ENCODE data around the gene SNRPE.
"Not testable (repeated sequence)": the region's sequence is repeated elsewhere in the genome, so short reads cannot be mapped to it uniquely, and the experiment has no call there.

The SNRPE gene

DNA sequence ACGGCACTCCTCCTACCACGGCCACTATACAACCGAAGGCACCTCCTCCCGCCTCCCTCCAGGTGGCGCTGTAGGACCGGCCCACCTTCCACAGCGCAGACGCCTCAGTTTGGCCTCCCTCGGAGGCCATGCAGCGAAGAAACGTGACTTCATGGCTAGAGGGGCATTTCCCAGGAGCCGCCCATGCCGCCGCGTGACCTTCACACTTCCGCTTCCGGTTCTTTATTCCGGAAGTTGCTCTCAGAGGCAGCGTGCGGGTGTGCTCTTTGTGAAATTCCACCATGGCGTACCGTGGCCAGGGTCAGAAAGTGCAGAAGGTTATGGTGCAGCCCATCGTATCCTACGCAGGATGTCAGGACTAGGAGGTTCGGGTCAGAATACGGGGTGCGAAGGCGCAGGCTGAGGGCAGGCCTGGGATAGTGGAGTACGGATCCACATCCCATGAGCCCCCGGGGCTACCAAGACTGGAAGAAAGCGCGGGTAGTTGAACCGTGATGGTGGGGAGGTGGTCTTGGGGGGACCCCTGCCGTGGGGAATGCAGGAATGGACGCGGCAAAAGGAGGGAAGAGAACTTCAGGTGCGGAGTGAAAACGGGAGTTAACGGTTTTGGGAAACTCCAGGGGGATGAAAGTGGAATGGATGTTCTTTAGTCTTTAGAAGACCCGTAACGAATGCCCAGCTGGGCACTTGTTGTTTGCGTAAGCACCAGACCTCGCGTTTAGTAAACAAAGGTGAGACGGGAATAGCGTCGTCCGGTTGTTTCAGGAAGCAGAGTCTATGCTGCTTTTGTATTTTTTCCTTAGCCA, at the start of gene SNRPE:
Gene SNRPE, plus strand, starts transcription at position 221 of the 806 bp plus-strand sequence. Its CDS starts 61 bp downstream, at position 282.
- DNase-seq = peak; percentile 97

DNA sequence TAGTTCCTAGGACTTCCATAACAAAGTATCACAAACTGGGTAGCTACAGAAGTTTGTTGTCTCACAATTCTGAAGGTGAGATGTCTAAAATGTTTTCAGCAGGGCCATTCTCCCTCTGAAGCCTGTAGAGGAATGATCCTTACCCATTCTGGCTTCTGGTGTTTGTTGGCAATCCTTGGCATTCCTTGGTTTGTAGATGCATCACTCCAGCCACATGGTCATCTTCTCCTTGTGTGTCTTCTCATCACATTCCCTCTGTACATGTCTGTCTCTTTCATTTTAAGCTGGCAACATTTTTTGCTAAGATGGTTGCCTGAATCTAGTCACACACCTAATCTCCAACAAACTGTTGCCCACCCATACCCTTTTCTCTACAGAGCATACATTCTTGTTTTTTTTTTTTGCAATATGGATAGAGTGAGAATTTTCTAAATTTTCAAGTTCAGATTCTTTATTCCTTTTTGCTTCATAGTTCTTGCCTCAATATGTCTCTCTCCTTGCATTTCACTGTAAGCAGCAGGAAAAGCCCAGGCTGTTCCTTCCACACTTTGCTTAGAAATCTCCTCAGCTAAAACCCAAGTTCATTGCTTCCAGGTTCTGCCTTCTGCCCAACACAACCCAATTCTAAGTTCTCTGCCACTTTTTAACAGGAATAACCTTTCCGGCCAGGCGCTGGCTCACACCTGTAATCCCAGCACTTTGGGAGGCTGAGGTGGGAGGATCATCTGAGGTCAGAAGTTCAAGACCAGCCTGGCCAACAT, 47.6 kb upstream of the SNRPE start:
- no peak for DNase-seq

DNA sequence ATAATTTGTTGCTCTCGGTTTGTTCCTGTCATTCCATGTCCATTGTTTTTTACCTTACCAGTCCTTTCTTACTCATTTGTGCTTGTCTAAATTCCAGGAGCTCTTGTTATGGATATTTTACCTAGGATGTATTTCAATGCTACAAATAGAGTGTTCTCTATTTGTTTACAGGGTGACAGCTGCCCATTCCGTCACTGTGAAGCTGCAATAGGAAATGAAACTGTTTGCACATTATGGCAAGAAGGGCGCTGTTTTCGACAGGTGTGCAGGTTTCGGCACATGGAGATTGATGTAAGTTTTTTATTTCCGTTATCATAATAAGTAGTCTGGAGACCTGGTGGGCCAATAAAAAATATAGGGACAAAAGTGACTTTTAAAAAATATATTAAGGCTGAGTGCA, 43.0 kb upstream of the SNRPE start:
- DNase-seq = no peak

DNA sequence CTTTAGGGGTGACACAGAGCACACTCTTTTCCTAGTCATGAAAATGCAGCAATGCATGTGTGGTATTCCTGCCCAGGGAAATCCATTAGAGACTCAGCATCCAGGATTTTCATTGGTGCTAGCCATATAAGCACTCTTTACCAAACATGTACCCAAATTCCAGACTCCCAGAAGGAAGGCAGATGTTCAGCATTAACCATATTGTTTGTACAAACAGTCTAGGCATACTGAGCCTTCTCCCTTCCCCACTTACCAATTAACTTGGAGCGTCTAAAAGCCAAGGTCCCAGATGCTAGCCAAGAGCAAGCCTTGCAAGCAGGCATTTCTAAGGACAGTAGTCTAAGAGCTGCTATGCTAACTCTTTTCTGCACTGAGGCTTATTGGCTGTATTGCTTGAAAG, 38.1 kb upstream of the SNRPE start:
- no peak for DNase-seq

DNA sequence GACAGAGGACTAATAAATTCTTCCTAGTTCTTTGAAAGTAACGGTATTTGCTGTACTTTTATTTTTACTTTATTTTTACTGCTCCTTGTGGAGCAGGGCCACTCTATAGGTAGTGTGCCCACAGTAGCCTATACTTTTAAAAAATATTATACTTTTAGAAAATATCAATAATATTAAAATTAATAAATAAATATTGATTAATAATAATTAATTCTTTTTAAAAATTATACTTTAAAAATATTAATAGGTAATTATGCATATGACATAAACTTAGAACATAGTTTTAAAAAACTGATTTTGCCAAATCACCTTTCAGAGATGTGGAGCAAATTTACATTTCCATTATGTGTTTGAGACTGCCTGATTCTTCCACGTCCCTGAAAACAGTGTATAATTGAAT, 35.2 kb upstream of the SNRPE start:
- DNase-seq = no peak

DNA sequence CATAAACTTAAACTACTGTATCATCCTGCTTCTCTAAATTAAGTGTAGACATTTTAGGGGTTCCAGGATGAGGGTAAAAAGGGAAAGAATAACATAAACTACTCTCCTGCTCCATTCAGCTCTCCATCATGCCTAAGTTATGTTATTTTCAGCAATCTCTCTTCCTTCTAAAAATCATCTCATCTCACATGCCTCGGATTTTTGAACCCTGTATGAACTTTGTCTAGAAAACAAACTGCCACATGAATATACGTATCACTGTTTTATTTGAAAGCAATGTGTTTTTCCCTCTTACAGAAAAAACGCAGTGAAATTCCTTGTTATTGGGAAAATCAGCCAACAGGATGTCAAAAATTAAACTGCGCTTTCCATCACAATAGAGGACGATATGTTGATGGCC, 33.4 kb upstream of the SNRPE start:
- no peak for DNase-seq

DNA sequence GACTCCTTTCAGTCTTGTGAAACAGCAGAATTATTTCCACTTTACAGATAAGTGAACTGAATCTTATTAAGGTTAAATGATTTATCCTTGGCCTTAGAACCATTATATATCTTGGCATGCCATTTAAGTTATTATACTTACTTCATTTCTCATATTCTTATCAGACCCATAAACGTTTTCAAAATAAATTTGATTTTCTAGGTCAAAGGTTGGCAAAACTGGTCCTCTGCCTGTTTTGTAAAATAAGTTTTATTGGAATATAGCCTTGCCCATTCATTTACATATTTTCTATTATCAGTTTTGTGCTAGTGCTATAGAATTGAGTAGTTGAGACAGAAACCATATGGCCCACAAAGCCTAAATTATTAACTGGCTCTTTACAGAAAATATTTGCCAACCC, 32.9 kb upstream of the SNRPE start:
- DNase-seq = no peak

DNA sequence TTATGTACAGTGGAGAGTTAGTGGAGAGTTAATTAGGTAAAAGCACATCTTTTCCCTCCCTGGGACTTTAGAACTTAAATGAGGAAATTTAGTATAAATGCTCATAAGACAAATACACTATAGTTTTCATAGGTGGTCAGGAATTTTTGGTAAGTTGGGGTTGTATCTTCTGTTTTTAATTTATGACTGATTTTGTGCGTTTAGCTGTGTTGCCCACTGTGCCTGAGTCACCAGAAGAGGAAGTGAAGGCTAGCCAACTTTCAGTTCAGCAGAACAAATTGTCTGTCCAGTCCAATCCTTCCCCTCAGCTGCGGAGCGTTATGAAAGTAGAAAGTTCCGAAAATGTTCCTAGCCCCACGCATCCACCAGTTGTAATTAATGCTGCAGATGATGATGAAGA, 32.2 kb upstream of the SNRPE start:
- DNase-seq = not testable (repeated sequence)

DNA sequence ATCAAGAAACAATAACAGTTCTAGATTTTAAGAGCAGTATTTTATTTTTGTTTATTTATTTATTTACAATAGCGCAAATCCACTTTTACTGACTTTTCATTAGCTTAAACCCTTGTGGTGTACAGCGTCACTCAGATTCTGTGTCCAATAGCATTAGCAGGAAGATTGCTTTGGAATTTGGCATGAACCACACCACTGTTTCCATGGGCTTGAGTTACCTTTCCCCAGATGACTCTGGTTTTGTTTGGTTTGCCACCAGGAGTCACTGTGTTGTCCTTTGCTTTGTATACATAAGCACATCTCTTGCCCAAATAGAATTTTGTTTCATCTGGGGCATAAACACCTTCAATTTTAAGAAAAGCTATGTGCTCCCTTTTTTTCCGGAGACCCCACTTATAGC, 25.9 kb upstream of the SNRPE start:
- DNase-seq = no peak

DNA sequence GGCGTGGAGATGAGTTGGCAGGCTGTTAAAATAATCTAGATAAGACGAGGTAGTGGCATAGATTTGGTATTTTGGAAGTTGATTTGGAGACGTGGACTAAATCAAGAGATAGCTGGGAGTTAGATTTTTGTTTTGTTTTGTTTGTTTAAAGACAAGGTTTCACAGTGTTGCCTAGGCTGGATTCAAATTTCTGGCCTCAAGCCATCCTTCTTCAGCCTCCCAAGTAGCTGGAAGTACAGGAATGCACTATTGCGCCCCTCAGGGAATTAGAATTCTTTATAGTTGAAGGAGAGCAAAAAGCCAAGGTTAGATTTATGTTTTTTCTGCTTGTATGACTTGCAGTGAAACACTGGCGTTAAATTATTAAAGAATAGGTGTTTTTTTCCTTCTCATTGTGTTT, 22.3 kb upstream of the SNRPE start:
- DNase-seq = peak; percentile 22

DNA sequence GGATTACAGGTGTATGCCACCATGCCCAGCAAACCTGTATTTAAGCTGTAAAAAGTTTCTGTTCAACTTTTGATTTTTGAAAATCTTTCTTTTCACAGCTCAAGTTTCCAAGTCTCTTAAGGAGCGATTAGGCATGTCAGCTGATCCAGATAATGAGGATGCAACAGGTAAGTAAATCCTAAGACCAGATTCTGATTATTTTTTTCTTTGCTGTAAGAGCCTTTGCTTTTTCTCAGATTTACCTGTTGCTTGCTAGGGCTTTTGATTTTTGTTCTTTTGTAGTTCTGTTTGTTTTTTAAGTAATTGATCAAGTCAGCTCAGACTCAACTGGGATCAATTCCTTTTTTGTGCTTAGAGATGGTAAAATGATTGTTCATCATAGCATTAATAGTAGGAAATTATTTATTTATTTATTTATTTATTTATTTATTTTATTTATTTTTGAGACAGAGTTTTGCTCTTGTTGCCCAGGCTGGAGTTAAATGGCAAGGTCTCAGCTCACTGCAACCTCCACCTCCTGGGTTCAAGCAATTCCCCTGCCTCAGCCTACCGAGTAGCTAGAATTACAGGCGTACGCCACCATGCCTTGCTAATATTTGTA, 21.1 kb upstream of the SNRPE start:
- DNase-seq = no peak

DNA sequence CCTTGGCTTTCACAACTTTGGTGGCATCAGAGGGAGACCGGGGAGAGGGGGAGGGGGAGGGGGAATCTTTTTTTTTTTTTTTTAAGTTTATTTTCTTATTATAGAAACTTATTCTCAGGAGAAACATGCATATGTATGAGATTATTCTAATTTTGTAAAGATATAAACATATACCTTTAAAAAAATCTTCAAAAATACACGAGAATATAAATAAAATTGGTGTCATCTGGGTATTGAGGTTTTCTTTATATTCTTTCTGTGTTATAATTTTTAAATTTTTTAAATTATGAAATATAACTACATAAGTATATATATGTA, 18.9 kb upstream of the SNRPE start:
- DNase-seq = no peak

DNA sequence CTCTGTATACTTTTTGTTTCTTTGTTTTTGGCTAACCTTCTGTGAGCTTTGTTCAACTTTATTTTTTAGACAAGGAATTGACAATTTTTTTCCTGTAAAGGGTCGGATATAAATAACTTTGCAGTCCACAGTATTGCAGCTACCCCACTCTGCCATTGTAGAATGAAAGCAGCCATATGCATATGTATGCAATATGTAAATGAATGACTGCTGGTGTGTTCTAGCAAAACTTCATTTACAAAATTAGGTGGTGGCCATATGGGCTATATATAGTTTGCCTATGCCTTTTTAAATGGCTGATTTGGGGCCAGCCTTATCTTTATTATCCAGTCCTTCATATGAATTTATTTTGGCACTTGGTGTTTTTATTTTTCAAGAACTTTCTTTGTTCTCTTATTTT, 18.0 kb upstream of the SNRPE start:
- DNase-seq = no peak

DNA sequence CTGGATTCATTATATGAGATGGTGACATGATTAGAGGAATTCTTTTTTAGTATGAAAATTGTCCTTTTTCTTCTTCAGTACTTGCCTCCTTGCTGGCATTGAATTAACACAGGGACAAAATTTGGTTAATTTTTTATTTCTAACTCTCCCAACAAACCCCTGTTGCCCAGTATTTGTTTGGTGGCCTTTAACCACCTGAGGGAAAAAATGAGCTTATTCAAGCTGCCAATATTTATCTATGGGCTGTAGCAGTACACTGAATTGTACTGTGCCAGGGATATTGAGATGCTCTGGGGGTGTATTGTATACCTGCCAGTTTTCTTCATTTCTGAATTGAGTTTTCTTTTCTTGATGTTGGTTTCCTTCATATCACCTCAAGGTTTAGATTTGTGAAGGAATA, 8.3 kb upstream of the SNRPE start:
- not testable (repeated sequence) for DNase-seq

DNA sequence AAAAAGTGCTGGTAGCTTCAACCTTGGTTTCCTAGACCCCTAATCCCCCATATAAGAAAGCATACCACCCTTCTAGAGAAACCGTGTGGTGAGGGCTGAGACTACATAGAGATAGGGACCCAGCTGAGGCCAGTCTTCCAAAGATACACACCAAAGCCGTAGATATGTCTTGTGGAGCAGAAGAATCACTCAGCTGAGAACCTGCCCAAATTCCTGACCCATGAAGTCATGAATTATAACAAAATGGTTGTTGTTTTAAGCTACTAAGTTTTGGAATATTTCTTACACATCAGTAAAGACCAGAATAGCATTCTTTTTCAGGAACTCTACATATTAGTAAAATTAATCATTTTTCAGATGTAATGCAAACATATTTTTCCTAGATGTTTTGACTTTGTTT, 3.3 kb upstream of the SNRPE start:
- peak; percentile 15 for DNase-seq

DNA sequence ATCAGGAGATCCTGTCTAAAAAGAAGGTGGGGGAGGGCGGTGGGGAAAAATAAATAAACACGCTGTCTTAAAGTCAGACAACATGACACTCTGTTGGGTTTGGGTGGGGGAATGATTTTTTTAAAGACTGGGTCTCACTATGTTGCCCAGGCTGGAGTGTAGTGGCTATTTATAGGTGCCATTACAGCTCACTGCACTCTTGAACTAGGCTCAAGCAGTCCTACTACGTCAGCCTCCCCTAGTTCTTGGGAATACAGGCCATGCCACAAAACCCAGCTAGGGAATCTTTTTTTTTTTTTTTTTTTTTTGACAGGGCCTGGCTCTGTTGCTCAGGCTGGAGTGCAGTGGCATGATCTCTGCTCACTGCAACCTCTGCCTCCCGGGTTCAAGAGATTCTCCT, 2.4 kb upstream of the SNRPE start:
- no peak for DNase-seq

DNA sequence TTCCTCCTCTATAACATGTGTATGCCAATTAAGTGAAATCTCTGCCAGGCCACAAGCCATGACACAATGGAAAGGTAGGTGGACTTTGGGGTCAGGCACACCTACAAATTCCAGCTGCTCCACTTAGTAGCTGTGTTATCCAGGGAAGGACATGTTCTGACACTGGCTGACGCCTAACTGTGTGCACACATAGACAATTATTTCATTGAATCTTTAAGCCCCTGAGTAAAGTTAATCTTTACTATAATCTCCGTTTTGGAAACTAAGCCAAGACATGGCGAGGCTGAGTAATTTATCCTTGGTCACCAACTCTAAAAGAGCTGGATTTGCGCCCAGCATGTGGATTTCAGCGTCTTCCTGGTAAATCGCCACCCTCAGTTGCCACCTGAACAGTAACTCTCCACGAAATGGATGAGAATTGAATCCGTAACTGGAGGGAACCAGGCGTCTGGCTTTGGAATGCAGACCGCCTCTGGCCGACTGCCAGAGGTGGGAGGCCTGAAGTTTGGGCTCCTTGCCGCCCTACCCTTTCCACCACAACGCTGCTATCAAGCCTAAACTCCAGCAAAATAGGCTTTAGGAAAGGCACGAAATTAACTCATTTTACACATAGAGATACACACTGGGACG, 888 bp upstream of the SNRPE start:
- no peak for DNase-seq

DNA sequence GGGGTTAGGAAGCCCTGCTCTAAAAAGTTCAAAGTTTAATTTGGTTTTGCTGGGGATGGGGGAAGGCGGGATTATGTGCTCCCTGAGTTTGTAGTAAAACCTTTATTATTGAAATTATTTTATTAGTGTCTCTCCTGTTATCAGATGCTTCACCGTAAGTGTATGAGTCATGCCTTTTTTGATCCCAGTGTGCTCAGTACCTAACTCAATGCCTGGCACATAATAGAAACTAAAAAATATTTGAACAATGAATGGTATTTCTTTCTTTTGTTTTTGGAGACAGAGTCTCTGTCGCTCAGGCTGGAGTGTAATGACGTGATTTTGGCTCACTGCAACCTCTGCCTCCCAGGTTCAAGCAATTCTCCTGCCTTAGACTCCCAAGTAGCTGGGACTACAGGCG, 6.4 kb downstream of the SNRPE start:
- DNase-seq = no peak

DNA sequence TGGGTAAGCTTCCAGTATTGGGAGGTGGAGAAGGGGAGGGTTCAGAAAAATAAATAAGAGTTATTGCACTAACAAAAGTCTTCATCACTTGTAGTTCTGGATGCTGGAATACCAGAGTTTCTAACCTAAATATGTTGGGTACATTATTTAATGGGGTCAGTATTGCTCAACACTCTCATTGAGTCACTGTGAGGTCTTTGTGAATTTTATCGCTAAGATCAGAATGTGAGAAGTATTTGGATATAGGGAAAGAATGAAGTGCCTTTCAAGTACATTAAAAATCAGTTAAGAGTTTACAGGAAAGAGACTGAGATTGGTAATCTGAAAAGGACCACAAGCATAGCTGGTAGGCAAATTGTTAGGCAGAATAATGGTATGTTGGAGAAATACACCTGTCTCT, 8.8 kb downstream of the SNRPE start:
- no peak for DNase-seq

DNA sequence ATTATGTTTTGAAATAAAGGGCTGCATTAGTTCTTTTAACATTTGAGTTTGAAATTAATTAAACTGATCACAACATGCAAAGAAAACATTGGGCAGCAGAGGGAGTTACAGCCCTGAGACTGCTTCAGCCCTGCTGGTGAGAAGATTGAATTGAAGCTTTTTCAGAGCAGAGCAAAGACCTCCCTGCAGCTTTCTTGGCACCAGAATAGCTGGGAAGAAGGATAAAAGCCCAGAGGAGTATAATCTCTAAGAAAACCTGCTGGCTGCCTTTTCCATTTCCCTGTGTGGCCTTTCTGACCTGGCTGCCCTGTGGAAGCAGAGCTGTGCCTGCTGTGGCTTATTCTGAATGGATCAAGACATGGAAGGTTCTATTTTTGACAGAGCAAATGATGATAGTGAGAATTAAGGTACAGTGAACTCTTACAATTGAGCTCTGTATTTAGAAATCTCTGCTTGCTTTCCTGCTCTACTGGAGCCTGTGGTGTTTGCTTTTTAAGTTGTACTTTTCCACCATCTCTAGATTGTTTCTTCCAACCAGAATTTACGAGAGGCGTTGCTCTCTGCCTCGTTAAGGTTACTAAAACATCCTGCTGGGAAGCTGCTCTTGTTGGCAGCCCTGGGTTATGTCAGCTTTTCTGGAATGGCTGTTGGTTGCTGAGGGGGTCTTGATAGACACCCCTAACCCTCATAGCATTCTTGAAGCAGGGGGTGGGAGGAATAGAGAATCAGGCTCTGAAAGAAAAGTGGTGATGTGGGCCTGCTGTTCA, 9.9 kb downstream of the SNRPE start:
- DNase-seq = peak; percentile 47

DNA sequence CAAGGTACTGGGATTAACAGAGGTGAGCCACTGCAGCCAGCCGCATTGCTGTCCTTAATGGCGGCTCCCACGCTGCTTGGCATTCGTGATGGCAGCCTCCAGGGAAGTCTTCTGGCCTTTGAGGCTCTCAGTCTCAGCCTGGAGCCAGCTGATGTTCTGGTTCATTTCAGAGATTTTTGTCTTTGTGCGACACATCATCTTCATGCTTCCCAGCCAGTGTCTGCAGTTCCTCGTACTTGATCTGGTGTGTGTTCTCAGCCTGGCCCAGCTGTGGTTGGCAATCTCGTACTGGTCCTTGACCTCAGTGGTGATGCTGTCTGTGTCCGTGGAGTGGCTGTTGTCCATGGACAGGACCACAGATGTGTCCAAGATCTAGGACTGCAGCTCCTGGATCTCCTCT, 11.7 kb downstream of the SNRPE start:
- DNase-seq = no peak

DNA sequence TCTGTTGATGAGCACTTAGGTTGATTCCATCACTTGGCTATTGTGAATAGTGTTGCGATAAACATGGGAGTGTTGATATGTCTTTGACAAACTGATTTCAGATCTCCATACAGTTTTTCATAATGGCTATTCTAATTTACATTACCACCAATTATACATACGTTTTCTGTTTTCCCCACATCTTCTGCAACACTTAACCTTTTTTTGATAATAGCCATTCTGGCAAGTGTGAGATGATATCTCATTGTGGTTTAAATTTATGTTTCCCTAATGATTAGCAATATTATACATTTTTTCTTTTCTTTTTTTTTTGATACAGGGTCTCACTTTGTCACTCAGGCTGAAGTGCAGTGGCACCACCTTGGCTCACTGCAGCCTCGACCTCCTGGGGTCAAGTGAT, 17.0 kb downstream of the SNRPE start:
- DNase-seq = no peak

DNA sequence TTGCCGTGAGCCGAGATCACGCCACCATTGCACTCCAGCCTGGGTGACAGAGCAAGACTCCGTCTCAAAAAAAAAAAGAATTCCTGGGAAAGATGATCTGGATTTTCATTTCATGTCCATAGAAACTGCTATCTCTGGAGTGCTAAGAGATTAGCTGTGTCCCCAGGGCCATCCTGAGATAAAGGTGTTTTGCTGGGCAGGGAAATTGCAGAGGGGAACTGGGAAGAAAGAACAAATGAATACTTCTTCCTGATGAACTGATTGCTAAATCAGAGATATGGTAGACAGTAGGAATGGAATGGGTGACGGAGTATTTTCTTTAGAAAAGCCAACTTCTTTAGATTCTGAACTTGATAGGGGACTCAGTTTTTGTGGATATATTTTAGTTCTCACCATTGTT, 19.2 kb downstream of the SNRPE start:
- no peak for DNase-seq
